COLO668 (cell line): Measurements from ENCODE around the gene EPHA4.

ENCODE experiments used
- DNase-seq: peaks from one replicate; lab custom pipeline; 2025; ENCODE audit not compliant: unreplicated experiment; lab: John Stamatoyannopoulos, UW

The EPHA4 gene

GRCh38 chr2:221572219-221572820 is at the start of gene EPHA4:
TSS of gene EPHA4 (minus strand) at chr2:221572304. CDS start at chr2:221572248, 56 bp downstream.
- peak; percentile 95 for DNase-seq

GRCh38 chr2:221618007-221618406 is 45.9 kb upstream of the EPHA4 start:
- no peak for DNase-seq

- no peak for DNase-seq
Measured at GRCh38 chr2:221616561-221616960, 44.5 kb upstream of the EPHA4 start.

GRCh38 chr2:221614274-221614673 is 42.2 kb upstream of the EPHA4 start:
- DNase-seq = no peak

- no peak for DNase-seq
Measured at GRCh38 chr2:221612800-221613199, 40.7 kb upstream of the EPHA4 start.

- DNase-seq = no peak
Measured at GRCh38 chr2:221612161-221612560, 40.1 kb upstream of the EPHA4 start.

GRCh38 chr2:221610675-221611074 is 38.6 kb upstream of the EPHA4 start:
- DNase-seq = no peak

GRCh38 chr2:221610255-221610654 is 38.2 kb upstream of the EPHA4 start:
- DNase-seq = no peak

- no peak for DNase-seq
Measured at GRCh38 chr2:221608442-221608841, 36.3 kb upstream of the EPHA4 start.

GRCh38 chr2:221606424-221606823 is 34.3 kb upstream of the EPHA4 start:
- DNase-seq = no peak

- no peak for DNase-seq
Measured at GRCh38 chr2:221605751-221606240, 33.7 kb upstream of the EPHA4 start.

GRCh38 chr2:221602938-221603337 is 30.8 kb upstream of the EPHA4 start:
- no peak for DNase-seq

GRCh38 chr2:221601376-221601775 is 29.3 kb upstream of the EPHA4 start:
- no peak for DNase-seq

GRCh38 chr2:221600388-221600787 is 28.3 kb upstream of the EPHA4 start:
- no peak for DNase-seq

- no peak for DNase-seq
Measured at GRCh38 chr2:221596192-221596591, 24.1 kb upstream of the EPHA4 start.

GRCh38 chr2:221590861-221591365 is 18.8 kb upstream of the EPHA4 start:
- DNase-seq = no peak

- no peak for DNase-seq
Measured at GRCh38 chr2:221589696-221590095, 17.6 kb upstream of the EPHA4 start.

- no peak for DNase-seq
Measured at GRCh38 chr2:221588306-221588985, 16.3 kb upstream of the EPHA4 start.

- DNase-seq = no peak
Measured at GRCh38 chr2:221581986-221582385, 9.9 kb upstream of the EPHA4 start.

GRCh38 chr2:221574231-221574570 is 2.1 kb upstream of the EPHA4 start:
- DNase-seq = no peak

GRCh38 chr2:221573430-221574230 is 1.5 kb upstream of the EPHA4 start:
- DNase-seq = peak; percentile 91
